HCT116 (cell line): ENCODE results near the gene STK32B.

Experiments used
- CBX3 ChIP-seq: IDR thresholded peaks from 2 replicates; pipeline ENCODE4 v1.6.1; 2012; ENCODE audit warnings: low read depth
- CTCF ChIP-seq, 3 experiments: fragments of 200-600 bp in 1 of 3; sonication (generic) in 1 of 3; IDR thresholded peaks in 2 of 3; conservative IDR thresholded peaks in 1 of 3; 2 replicates each; pipeline ENCODE4 v1.5.1; 2012 to 2017; ENCODE audit warnings: low read depth in 2 of 3, low read length in 2 of 3, antibody characterized with exemption in 1 of 3, borderline replicate concordance in 1 of 3, control low read depth in 1 of 3, mild to moderate bottlenecking in 1 of 3, mixed read lengths in 1 of 3, mixed run types in 1 of 3, moderate library complexity in 1 of 3; ENCODE audit not compliant: insufficient read depth in 1 of 3
- MAX ChIP-seq: IDR thresholded peaks from 2 replicates; pipeline ENCODE4 v1.6.1; 2012
- POLR2A ChIP-seq: IDR thresholded peaks from 2 replicates; pipeline ENCODE4 v1.7.0; 2011; ENCODE audit warnings: borderline replicate concordance; ENCODE audit not compliant: insufficient read depth, insufficient read length; ENCODE audit errors: extremely low read depth
- POLR2AphosphoS5 ChIP-seq: IDR thresholded peaks from 2 replicates; pipeline ENCODE4 v1.6.1; 2011; ENCODE audit warnings: mild to moderate bottlenecking, low read depth, low read length, moderate library complexity
- REST ChIP-seq: IDR thresholded peaks from 2 replicates; pipeline ENCODE4 v1.6.1; 2012; ENCODE audit warnings: low read depth
- SP1 ChIP-seq: IDR thresholded peaks from 2 replicates; pipeline ENCODE4 v1.6.1; 2012; ENCODE audit warnings: low read depth

GRCh38 chr4:5429747-5430146, 378.5 kb downstream of the STK32B start:
- TF ChIP-seq POLR2A: no peak
- no peak for TF ChIP-seq POLR2AphosphoS5
- no peak for TF ChIP-seq CTCF (IDR thresholded peaks at IDR 0.05 in 2 of 3, conservative IDR thresholded peaks at IDR 0.05 in 1 of 3; ENCODE audit: borderline replicate concordance in 1 of 3, insufficient read depth in 1 of 3, low read depth in 2 of 3, low read length in 2 of 3)
- no peak for TF ChIP-seq REST
- TF ChIP-seq SP1: no peak
- TF ChIP-seq CBX3: no peak
- TF ChIP-seq MAX: no peak
